Measurements from ENCODE around the gene IFI27. TPM values are rescaled to one million over a fixed set of nuclear protein-coding genes. Genes with fewer than 3 reads are reported as not detected.
"Not testable (repeated sequence)": the region's sequence is repeated elsewhere in the genome, so short reads cannot be mapped to it uniquely, and the experiment has no call there.

The IFI27 gene
- total and polyA plus RNA-seq, 12 donors, result 15.9 to 1,446 (median 373) TPM

DNA sequence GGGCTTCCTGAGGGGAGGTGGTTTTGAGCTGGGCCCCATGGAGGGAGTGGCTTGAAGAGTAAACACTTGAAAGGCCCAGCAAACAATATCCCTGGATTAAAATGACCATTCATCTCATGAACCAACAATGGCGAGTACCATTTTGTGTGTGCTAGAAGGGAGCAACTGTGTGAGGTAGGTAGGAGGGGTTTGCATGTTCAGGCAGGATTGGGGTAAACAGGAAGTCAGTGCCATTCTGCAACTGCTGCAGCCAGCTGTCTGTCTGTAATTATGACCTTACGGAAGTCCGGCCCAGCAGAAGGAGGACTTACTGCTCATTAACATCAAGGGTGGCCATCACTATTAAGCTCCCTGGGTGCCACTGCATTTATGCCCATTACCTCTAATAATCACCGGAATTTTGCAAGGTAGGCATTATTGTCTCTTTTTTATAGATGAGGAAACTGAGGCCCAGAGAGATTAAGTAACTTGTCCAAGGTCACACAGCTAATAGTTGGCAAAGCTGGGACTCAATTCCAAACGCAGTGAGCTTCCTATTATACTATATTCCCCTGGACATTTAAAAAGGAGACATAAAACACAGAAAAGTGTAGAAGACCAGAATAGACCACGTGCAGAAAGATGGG, 35.5 kb downstream of the IFI27 start:
- intact Hi-C loops (cut with DNase I), result no loop called here
- Histone ChIP-seq H3K4me1 (replicated peaks in 1 of 2) (no peaks in the 10 kb centered on the region), H3K36me3 (replicated peaks in 1 of 2) (no peaks in the 10 kb centered on the region), H3K4me3 (no peak overlapping the region), H3K27me3 (no peaks in the 10 kb centered on the region), H3K9me3 (replicated peaks in 1 of 3) (no peaks in the 10 kb centered on the region), H3K27ac (no peak overlapping the region)
- 68 to 86% (median 77%) methylated on average over 6 of the region's 6 CpGs for WGBS, 4 donors
- no peak for TF ChIP-seq POLR2A (IDR thresholded peaks at IDR 0.05)
- TF ChIP-seq, protein P1, sequence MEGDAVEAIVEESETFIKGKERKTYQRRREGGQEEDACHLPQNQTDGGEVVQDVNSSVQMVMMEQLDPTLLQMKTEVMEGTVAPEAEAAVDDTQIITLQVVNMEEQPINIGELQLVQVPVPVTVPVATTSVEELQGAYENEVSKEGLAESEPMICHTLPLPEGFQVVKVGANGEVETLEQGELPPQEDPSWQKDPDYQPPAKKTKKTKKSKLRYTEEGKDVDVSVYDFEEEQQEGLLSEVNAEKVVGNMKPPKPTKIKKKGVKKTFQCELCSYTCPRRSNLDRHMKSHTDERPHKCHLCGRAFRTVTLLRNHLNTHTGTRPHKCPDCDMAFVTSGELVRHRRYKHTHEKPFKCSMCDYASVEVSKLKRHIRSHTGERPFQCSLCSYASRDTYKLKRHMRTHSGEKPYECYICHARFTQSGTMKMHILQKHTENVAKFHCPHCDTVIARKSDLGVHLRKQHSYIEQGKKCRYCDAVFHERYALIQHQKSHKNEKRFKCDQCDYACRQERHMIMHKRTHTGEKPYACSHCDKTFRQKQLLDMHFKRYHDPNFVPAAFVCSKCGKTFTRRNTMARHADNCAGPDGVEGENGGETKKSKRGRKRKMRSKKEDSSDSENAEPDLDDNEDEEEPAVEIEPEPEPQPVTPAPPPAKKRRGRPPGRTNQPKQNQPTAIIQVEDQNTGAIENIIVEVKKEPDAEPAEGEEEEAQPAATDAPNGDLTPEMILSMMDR (IDR thresholded peaks at IDR 0.05), result no peak
- no peak for DNase-seq

DNA sequence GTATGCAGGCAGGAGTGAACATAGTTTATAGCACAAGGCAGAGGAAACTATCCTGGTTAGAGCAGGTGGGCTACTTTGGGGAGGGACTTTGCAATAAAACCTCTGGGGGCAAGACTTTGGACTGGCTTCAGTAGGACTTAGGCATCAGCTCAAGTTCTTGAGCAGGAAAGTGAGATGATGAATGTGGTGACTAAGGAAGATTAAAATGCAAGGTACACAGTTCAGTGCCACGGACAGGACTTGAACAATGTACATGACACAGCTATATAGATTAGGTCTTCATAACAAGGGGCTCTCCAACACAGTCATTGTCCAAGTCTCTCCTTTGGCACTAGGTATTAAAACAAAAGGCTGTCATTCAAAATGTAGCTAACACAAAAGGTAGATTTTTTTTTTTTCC, 42.1 kb downstream of the IFI27 start:
- Histone ChIP-seq H3K4me1 (replicated peaks in 1 of 2) (no peaks in the 10 kb centered on the region), H3K36me3 (replicated peaks in 1 of 2) (no peaks in the 10 kb centered on the region), H3K27ac (no peak overlapping the region), H3K4me3 (no peak overlapping the region), H3K9me3 (replicated peaks in 1 of 3) (no peaks in the 10 kb centered on the region), H3K27me3 (peaks cover 3% of the 10 kb centered on the region)
- TF ChIP-seq, protein P1 (IDR thresholded peaks at IDR 0.05), result no peak
- no peak for TF ChIP-seq POLR2A (IDR thresholded peaks at IDR 0.05)
- WGBS, 4 donors, result 50 to 89% (median 69%) methylated on average over 1 of the region's 1 CpG
- DNase-seq, result no peak
- intact Hi-C loops (cut with DNase I), result no loop called here

DNA sequence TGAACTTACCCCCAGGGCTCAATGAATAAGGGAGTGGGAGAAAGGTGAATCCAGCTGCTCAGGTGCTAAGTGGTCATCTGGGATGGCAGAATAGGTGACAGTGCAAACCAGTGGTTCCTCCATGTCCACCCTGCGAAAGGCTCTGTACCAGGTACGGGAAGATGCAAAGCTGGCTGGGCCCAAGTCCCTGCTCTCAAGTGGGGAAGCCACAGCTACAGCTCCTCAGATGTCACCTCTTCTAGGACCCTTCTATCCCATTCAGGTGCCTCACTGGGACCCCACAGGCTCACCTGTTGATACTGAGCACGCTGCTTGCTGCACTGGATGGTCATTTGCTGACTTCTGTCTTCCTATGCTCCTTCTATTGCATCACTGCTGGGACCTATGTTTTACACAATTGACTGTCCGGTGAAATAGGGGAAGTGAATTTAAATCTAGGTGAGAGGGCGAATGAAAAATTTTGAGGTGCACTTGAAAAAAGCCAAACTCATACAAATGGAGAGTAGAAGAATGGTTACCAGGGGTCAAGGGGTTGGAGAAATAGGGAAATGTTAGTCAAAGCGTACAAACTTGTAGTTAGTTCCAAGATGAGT, 43.3 kb downstream of the IFI27 start:
- no peak for DNase-seq
- intact Hi-C loops (cut with DNase I), result no loop called here
- WGBS, 4 donors, result 75 to 87% (median 83%) methylated on average over 6 of the region's 6 CpGs
- Histone ChIP-seq H3K9me3 (replicated peaks in 1 of 3) (no peaks in the 10 kb centered on the region), H3K36me3 (replicated peaks in 1 of 2) (no peaks in the 10 kb centered on the region), H3K27me3 (peaks cover 3% of the 10 kb centered on the region), H3K4me1 (replicated peaks in 1 of 2) (no peaks in the 10 kb centered on the region), H3K27ac (no peak overlapping the region), H3K4me3 (no peak overlapping the region)
- TF ChIP-seq, protein P1 (IDR thresholded peaks at IDR 0.05), result no peak
- TF ChIP-seq POLR2A (IDR thresholded peaks at IDR 0.05), result no peak

DNA sequence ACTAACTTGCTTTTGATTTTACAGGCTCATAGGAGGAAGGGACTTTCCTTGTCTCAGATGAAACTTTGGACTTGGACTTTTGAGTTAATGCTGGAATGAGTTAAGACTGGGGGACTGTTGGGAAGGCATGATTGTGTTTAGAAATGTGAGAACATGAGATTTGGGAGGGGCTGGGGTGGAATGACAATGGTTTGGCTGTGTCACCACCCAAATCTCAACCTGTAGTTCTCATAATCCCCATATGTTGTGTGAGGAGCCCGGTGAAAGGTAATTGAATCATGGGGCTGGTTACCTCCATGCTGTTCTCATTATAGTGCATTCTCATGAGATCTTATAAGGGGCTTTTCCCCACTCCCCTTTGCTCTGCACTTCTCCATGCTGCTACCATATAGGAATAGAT, 45.6 kb downstream of the IFI27 start:
- H3K36me3 ChIP-seq (replicated peaks in 1 of 2); intact Hi-C loops (cut with DNase I); DNase-seq; H3K4me3 ChIP-seq; H3K27ac ChIP-seq; H3K4me1 ChIP-seq (replicated peaks in 1 of 2); H3K27me3 ChIP-seq; H3K9me3 ChIP-seq (replicated peaks in 1 of 3): not testable (repeated sequence)
- 88 to 94% (median 93%) methylated on average over 1 of the region's 1 CpG for WGBS, 4 donors

DNA sequence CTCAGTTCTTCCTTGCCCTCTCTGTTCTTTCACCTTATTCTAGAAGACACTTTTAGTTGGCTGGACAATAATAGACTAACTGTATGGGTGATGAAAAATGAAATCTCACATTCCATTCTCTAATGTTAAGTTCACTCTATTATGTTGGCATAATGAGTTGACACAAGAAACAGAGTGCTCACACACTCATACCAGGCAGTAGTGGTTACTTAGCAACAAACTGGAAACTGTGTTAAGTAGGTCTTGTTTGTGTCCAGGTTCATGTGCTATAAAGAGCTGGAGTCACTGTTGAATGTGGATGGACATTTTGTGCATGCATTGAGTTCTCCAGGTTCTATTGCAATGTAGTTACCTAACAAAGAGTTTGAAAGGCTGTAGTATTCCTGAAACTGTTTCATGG, 46.7 kb downstream of the IFI27 start:
- no peaks in the 10 kb centered on the region for H3K9me3 ChIP-seq (replicated peaks in 1 of 3)
- H3K27me3 ChIP-seq, result peaks cover 3% of the 10 kb centered on the region
- no peak overlapping the region for H3K4me3 ChIP-seq
- intact Hi-C loops (cut with DNase I), result no loop called here
- H3K4me1 ChIP-seq (replicated peaks in 1 of 2), result peaks cover 0 to 7% of the 10 kb centered on the region in 2 donors
- DNase-seq, result no peak
- no peak for TF ChIP-seq POLR2A (IDR thresholded peaks at IDR 0.05)
- TF ChIP-seq, protein P1 (IDR thresholded peaks at IDR 0.05), result no peak
- no peak overlapping the region for H3K27ac ChIP-seq
- H3K36me3 ChIP-seq (replicated peaks in 1 of 2), result no peaks in the 10 kb centered on the region

All from adrenal gland (tissue), 12 donors.